Measurements from ENCODE around the gene RNF149.

DNA sequence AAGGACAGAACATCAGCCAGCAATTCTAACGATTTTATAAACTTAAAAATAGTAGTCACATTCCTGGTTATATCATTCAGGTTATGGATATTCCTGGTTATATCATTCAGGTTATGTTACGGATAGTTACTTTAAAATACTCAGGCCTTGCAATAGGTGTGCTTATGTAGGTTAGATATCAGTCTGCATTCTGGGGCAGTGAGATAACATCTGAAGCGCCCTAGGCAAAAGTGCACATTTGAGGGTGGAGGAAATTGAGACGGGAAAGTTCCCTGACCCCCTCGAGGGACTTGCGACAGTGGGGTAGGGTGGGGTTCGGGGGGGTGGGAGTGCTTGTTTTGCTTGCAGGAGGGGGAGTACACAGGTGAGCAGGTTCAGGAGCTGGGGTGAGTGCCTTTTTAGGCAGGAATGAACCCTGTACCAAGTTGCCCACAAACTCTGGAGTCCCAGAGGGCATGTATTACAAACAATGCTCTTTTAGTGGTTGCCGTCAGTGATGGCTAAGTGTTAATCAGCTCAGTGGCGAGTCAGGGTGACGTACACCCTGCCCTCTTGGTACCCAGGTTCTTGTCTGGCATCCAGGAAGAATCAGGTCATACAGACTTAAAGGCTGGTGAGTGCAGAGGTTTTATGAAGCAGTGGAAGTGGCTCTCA lies 47.0 kb upstream of the RNF149 start:
- no peak for TF ChIP-seq POLR2A (IDR thresholded peaks at IDR 0.05; ENCODE audit: low read depth, low read length)
- TF ChIP-seq POLR2AphosphoS5 (IDR thresholded peaks at IDR 0.05; ENCODE audit: low read depth, low read length): no peak
- TF ChIP-seq TAF1 (IDR thresholded peaks at IDR 0.05; ENCODE audit: borderline replicate concordance, low read depth, low read length): no peak

Data from GM12892 (cell line).